HepG2 (cell line): ENCODE results near the gene OSTF1. TPM values are rescaled to one million over a fixed set of nuclear protein-coding genes. Genes with fewer than 3 reads are reported as not detected.

Source experiments
- ATAC-seq: fragments of 200-7000 bp; cut with Tn5 transposase; 3 replicates; pipeline ENCODE4 v1.9.1; 2020; ENCODE audit warnings: mild to moderate bottlenecking, moderate library complexity
- Bru-seq: library from RNA; stranded (reverse); fragments of 400-500 nt; gene quantifications from one replicate; lab custom pipeline; 2021; lab: Mats Ljungman, UMichigan
- BruChase-seq, 2 experiments: library from RNA; stranded (reverse); fragments of 400-500 nt; gene quantifications; one replicate each; lab custom pipeline; 2021; lab: Mats Ljungman, UMichigan
- BruUV-seq: library from RNA; stranded (reverse); fragments of 400-500 nt; replicated peaks from 2 replicates; lab custom pipeline; 2021; lab: Mats Ljungman, UMichigan
- CTCF ChIA-PET: fragments of 300-600 bp; formaldehyde crosslinking; extraction: SDS; loops from one replicate; lab custom pipeline; 2021; ENCODE audit warnings: low total read pairs, inconsistent platforms, low intra/inter-chr PET ratio; lab: Yijun Ruan, JAX
- POLR2A ChIA-PET: fragments of 350-600 bp; sonication (Branson Sonifier 250); formaldehyde crosslinking; loops from one replicate; lab custom pipeline; 2020; ENCODE audit warnings: antibody characterized with exemption, inconsistent platforms; lab: Yijun Ruan, JAX
- DNase-seq: peaks from one replicate; pipeline ENCODE4 v3.0.0-alpha.2; 2015; ENCODE audit warnings: low spot score
- FAIRE-seq: peaks from 3 replicates; lab custom pipeline; 2011; peaks lifted over from hg19 to GRCh38; lab: Jason Lieb, UNC
- H2AFZ ChIP-seq: one replicate; pipeline ENCODE4 v1.6.1; 2011; ENCODE audit warnings: low read length, inconsistent platforms
- H3K27ac ChIP-seq: fragments of 300-600 bp; 3 replicates; pipeline ENCODE4 v1.8.0; 2011; ENCODE audit warnings: mixed run types, mild to moderate bottlenecking, mixed read lengths, low read length, inconsistent platforms; ENCODE audit not compliant: insufficient read depth; ENCODE audit errors: extremely low read length
- H3K27me3 ChIP-seq, 2 experiments: fragments of 200-600 bp in 1 of 2; 2 replicates in 1 of 2; 3 replicates in 1 of 2; pipeline versions ENCODE4 v1.6.0 to v1.8.0; 2011; ENCODE audit warnings: low read length in 2 of 2, mild to moderate bottlenecking in 2 of 2, moderate library complexity in 2 of 2, inconsistent platforms in 1 of 2; ENCODE audit not compliant: insufficient read depth in 2 of 2, control insufficient read depth in 1 of 2
- H3K36me3 ChIP-seq, 2 experiments: fragments of 200-600 bp in 1 of 2; replicated peaks in 1 of 2; 2 replicates in 1 of 2; 3 replicates in 1 of 2; pipeline versions ENCODE4 v1.5.1 to v1.8.0; 2011; ENCODE audit warnings: low read length in 2 of 2, inconsistent platforms in 1 of 2; ENCODE audit not compliant: insufficient read depth in 2 of 2, control insufficient read depth in 1 of 2
- H3K4me1 ChIP-seq: 2 replicates; pipeline ENCODE4 v1.5.1; 2012; ENCODE audit warnings: low read length, inconsistent platforms; ENCODE audit not compliant: insufficient read depth
- H3K4me2 ChIP-seq: 2 replicates; pipeline ENCODE4 v1.6.0; 2011; ENCODE audit warnings: low read depth, low read length, inconsistent platforms
- H3K4me3 ChIP-seq, 3 experiments: fragments of 200-600 bp in 1 of 3; sonication (generic), shearing (Covaris generic) in 1 of 3; replicated peaks in 1 of 3; 2 replicates each; pipeline ENCODE4 v1.5.1; 2011 to 2016; ENCODE audit warnings: low read length in 3 of 3, inconsistent platforms in 2 of 3, low read depth in 2 of 3, mild to moderate bottlenecking in 2 of 3, control low read depth in 1 of 3, mixed read lengths in 1 of 3; ENCODE audit not compliant: insufficient read depth in 1 of 3
- H3K79me2 ChIP-seq: one replicate; pipeline ENCODE4 v1.6.1; 2011; ENCODE audit warnings: low read length, inconsistent platforms; ENCODE audit not compliant: insufficient read depth
- H3K9ac ChIP-seq: 2 replicates; pipeline ENCODE4 v1.6.0; 2011; ENCODE audit warnings: mild to moderate bottlenecking, low read depth, low read length, inconsistent platforms; ENCODE audit not compliant: insufficient read depth
- H3K9me3 ChIP-seq: 2 replicates; pipeline ENCODE4 v1.5.1; 2012; ENCODE audit warnings: mild to moderate bottlenecking, low read length
- H4K20me1 ChIP-seq: 2 replicates; pipeline ENCODE4 v1.6.0; 2011; ENCODE audit warnings: inconsistent platforms, mild to moderate bottlenecking, low read length, moderate library complexity; ENCODE audit not compliant: insufficient read depth
- BCL6 ChIP-seq: IDR thresholded peaks from 2 replicates; pipeline ENCODE4 v1.6.1; 2016; ENCODE audit warnings: missing genetic modification reagents, missing compliant biosample characterization
- JARID2 ChIP-seq: sonication (generic); formaldehyde crosslinking; IDR thresholded peaks from 2 replicates; pipeline ENCODE4 v1.8.1; 2023; ENCODE audit warnings: missing genetic modification reagents, inconsistent platforms; ENCODE audit not compliant: insufficient replicate concordance
- JUND ChIP-seq: sonication (generic); formaldehyde crosslinking; IDR thresholded peaks from 2 replicates; pipeline ENCODE4 v1.8.0; 2022; ENCODE audit warnings: mild to moderate bottlenecking, missing genetic modification reagents
- KLF12 ChIP-seq: sonication (generic); formaldehyde crosslinking; IDR thresholded peaks from 2 replicates; pipeline ENCODE4 v1.4.0; 2020; ENCODE audit warnings: missing genetic modification reagents, borderline replicate concordance
- NR1H2 ChIP-seq: sonication (generic); formaldehyde crosslinking; IDR thresholded peaks from 2 replicates; pipeline ENCODE4 v1.8.1; 2022; ENCODE audit warnings: low read depth, missing genetic modification reagents, borderline replicate concordance
- SIN3B ChIP-seq: fragments of 150-350 bp; IDR thresholded peaks from 2 replicates; pipeline ENCODE4 v1.6.1; 2014; ENCODE audit warnings: low read length
- SRF ChIP-seq: IDR thresholded peaks from 2 replicates; pipeline ENCODE4 v1.6.1; 2011; ENCODE audit warnings: mild to moderate bottlenecking, low read depth, low read length, moderate library complexity
- ZKSCAN8 ChIP-seq: IDR thresholded peaks from 2 replicates; pipeline ENCODE4 v1.6.1; 2016; ENCODE audit warnings: borderline replicate concordance, missing genetic modification reagents, missing compliant biosample characterization
- ZNF136 ChIP-seq: sonication (generic); formaldehyde crosslinking; IDR thresholded peaks from 2 replicates; pipeline ENCODE4 v1.8.1; 2022; ENCODE audit warnings: low read depth, mild to moderate bottlenecking, moderate library complexity, missing genetic modification reagents
- WGBS: methylation state at CpG from one replicate; pipeline ENCODE4 v1.1.6; 2017; ENCODE audit warnings: low lambda C conversion rate; 5-methylcytosine and 5-hydroxymethylcytosine counted together
- in situ Hi-C: cut with HindIII; loops from 2 replicates; pipeline ENCODE4 v1.10.0; 2017; ENCODE audit warnings: low pct_unique_long_range_greater_than_20kb; ENCODE audit not compliant: extremely low pct_ligation_motif_present
- intact Hi-C: fragments of 100-400 bp; cut with micrococcal nuclease; formaldehyde crosslinking; loops from one replicate; pipeline ENCODE4 v1.10.0; 2022; ENCODE audit not compliant: unreplicated experiment
- long read RNA-seq, 2 experiments: library from RNA in 1 of 2; library from polyadenylated mRNA in 1 of 2; stranded (forward) in 1 of 2; unstranded in 1 of 2; transcript quantifications; one replicate each; pipeline ENCODE4 v2.0.0, GENCODE V29; 2019 to 2022
- polyA minus RNA-seq, 3 experiments: library from RNA; depleted of rRNA, polyadenylated mRNA; stranded (reverse); fragments of >200 nt; gene quantifications; 2 replicates each; pipeline ENCODE4 v1.2.3, GENCODE V29; 2011; ENCODE audit warnings: low replicate concordance in 1 of 3
- polyA plus RNA-seq, 8 experiments: library from polyadenylated mRNA; depleted of rRNA in 3 of 8; stranded (reverse) in 7 of 8; unstranded in 1 of 8; fragments of >200 nt; fragmentation: Illumina TruSeq in 4 of 8; extraction: Trizol in 4 of 8; gene quantifications; 2 replicates each; pipeline versions ENCODE4 v1.2.1 to v1.2.3, GENCODE V29; 2011 to 2016; ENCODE audit warnings: low read depth in 4 of 8, missing spikeins in 1 of 8, mixed read lengths in 1 of 8; ENCODE audit not compliant: insufficient read depth in 1 of 8
- total RNA-seq, 5 experiments: library from RNA; depleted of rRNA; stranded (reverse); fragments of >200 nt; fragmentation: Illumina TruSeq; extraction: Trizol; gene quantifications; 2 replicates each; pipeline ENCODE4 v1.2.3, GENCODE V29; 2016; ENCODE audit warnings: low read depth in 1 of 5
- TF ChIP-seq, protein P1 (sequence below): sonication (generic); formaldehyde crosslinking; IDR thresholded peaks from 2 replicates; pipeline ENCODE4 v1.4.0; 2020; ENCODE audit warnings: missing genetic modification reagents

OSTF1 gene, protein sequence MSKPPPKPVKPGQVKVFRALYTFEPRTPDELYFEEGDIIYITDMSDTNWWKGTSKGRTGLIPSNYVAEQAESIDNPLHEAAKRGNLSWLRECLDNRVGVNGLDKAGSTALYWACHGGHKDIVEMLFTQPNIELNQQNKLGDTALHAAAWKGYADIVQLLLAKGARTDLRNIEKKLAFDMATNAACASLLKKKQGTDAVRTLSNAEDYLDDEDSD
- total RNA-seq (2016; rRNA removed; fragmentation: Illumina TruSeq; extraction: Trizol), result 39.0 and 54.5 TPM in 2 replicates
- 14.7 and 17.1 TPM in 2 replicates for total RNA-seq (2016; cell fraction: cytosol; rRNA removed; fragmentation: Illumina TruSeq; extraction: Trizol; ENCODE audit: low read depth)
- 40.7 and 55.2 TPM in 2 replicates for total RNA-seq (2016; cell fraction: insoluble cytoplasmic fraction; rRNA removed; fragmentation: Illumina TruSeq; extraction: Trizol)
- total RNA-seq (2016; cell fraction: membrane; rRNA removed; fragmentation: Illumina TruSeq; extraction: Trizol), result 23.8 and 26.2 TPM in 2 replicates
- total RNA-seq (2016; cell fraction: nucleus; rRNA removed; fragmentation: Illumina TruSeq; extraction: Trizol), result 18.2 and 18.7 TPM in 2 replicates
- 13.8 and 16.8 TPM in 2 replicates for polyA plus RNA-seq (2011; rRNA removed)
- polyA plus RNA-seq (2011; cell fraction: cytosol; rRNA removed), result 11.2 and 14.1 TPM in 2 replicates
- 3.5 and 4.2 TPM in 2 replicates for polyA plus RNA-seq (2011; cell fraction: nucleus; rRNA removed)
- 28.8 and 31.6 TPM in 2 replicates for polyA plus RNA-seq (2012)
- 12.9 and 16.0 TPM in 2 replicates for polyA plus RNA-seq (2016; cell fraction: cytosol; fragmentation: Illumina TruSeq; extraction: Trizol; ENCODE audit: low read depth)
- polyA plus RNA-seq (2016; cell fraction: insoluble cytoplasmic fraction; fragmentation: Illumina TruSeq; extraction: Trizol; ENCODE audit: low read depth), result 49.4 and 55.6 TPM in 2 replicates
- polyA plus RNA-seq (2016; cell fraction: membrane; fragmentation: Illumina TruSeq; extraction: Trizol; ENCODE audit: low read depth), result 16.3 and 17.4 TPM in 2 replicates
- polyA plus RNA-seq (2016; cell fraction: nucleus; fragmentation: Illumina TruSeq; extraction: Trizol; ENCODE audit: insufficient read depth, low read depth), result 19.4 and 21.6 TPM in 2 replicates
- 3.2 and 10.4 TPM in 2 replicates for polyA minus RNA-seq (2011; rRNA and poly(A)+ RNA removed; ENCODE audit: low replicate concordance)
- 17.8 and 18.6 TPM in 2 replicates for polyA minus RNA-seq (2011; cell fraction: cytosol; rRNA and poly(A)+ RNA removed)
- polyA minus RNA-seq (2011; cell fraction: nucleus; rRNA and poly(A)+ RNA removed), result 13.4 and 14.0 TPM in 2 replicates
- Bru-seq, nascent RNA, result percentile 62 among the genes with signal in this experiment
- BruChase-seq, experiment 1, labeled RNA remaining after a 6-hour chase, result percentile 57 among the genes with signal in this experiment
- percentile 54 among the genes with signal in this experiment for BruChase-seq, experiment 2, labeled RNA remaining after a 2-hour chase
- long read RNA-seq, experiment 1, transcript OSTF1-201 (10 exons, 1,319 nt), result major isoform, 57 of 66 reads
- long read RNA-seq, experiment 1, partial matches to known transcripts, result 1 of 66 reads
- long read RNA-seq, experiment 1, other reads (novel, unspliced or antisense), result 8 of 66 reads
- long read RNA-seq, experiment 2, transcript OSTF1-201 (10 exons, 1,319 nt), result major isoform, 23 of 31 reads
- long read RNA-seq, experiment 2, partial matches to known transcripts, result 4 of 31 reads
- long read RNA-seq, experiment 2, other reads (novel, unspliced or antisense), result 4 of 31 reads

- Histone ChIP-seq H3K4me1 (peaks cover 78% of the 10 kb centered on the region), H3K9me3 (no peaks in the 10 kb centered on the region), H3K4me3 (peak within 1 kb of the TSS; percentile 85 to 98 (median 91)), H3K79me2 (peaks cover 27% of the 10 kb centered on the region), H3K36me3 (no peaks in the 10 kb centered on the region), H2AFZ (peak within 1 kb of the TSS; percentile 71), H3K27ac (peak within 1 kb of the TSS; percentile 98), H3K9ac (peak within 1 kb of the TSS; percentile 93), H3K27me3 (no peaks in the 10 kb centered on the region; a peak in 1 of 5 replicates), H4K20me1 (peaks cover 5% of the 10 kb centered on the region; the same call in 1 of the 2 replicates), H3K4me2 (peak within 1 kb of the TSS; percentile 91)
- no TSS peak for BruUV-seq
- CTCF ChIA-PET, result no interaction called here
- POLR2A ChIA-PET, result interaction anchor here (0.6 to 2.3 kb wide), 7 partner anchors 11 to 1307 kb away, joined by 3 to 18 read pairs (median 4); partner anchors contain the start of genes CARNMT1 and RFK
- ATAC-seq (peak; percentile 86), DNase-seq (peak; percentile 86), FAIRE-seq (no peak)
- intact Hi-C loops, result loop anchor here (1.0 to 5.0 kb wide), 4 partner anchors 59 to 136 kb away; partner anchors contain the start of genes C9orf40 and CARNMT1
- 0% methylated on average over 4 of the region's 93 CpGs for WGBS
- in situ Hi-C loops, result loop anchor here (5.0 kb wide), 1 partner anchor 136 kb away; the partner anchor contains the start of gene C9orf40
- TF ChIP-seq ZKSCAN8 (CRISPR knock-in tag), result no peak
- peak; percentile 37; the same call in 1 of the 2 replicates for TF ChIP-seq BCL6 (CRISPR knock-in tag)
- TF ChIP-seq, protein P1, sequence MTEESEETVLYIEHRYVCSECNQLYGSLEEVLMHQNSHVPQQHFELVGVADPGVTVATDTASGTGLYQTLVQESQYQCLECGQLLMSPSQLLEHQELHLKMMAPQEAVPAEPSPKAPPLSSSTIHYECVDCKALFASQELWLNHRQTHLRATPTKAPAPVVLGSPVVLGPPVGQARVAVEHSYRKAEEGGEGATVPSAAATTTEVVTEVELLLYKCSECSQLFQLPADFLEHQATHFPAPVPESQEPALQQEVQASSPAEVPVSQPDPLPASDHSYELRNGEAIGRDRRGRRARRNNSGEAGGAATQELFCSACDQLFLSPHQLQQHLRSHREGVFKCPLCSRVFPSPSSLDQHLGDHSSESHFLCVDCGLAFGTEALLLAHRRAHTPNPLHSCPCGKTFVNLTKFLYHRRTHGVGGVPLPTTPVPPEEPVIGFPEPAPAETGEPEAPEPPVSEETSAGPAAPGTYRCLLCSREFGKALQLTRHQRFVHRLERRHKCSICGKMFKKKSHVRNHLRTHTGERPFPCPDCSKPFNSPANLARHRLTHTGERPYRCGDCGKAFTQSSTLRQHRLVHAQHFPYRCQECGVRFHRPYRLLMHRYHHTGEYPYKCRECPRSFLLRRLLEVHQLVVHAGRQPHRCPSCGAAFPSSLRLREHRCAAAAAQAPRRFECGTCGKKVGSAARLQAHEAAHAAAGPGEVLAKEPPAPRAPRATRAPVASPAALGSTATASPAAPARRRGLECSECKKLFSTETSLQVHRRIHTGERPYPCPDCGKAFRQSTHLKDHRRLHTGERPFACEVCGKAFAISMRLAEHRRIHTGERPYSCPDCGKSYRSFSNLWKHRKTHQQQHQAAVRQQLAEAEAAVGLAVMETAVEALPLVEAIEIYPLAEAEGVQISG (CRISPR knock-in tag), result peak; percentile 33
- no peak for TF ChIP-seq SRF
- peak; percentile 30; the same call in 1 of the 2 replicates for TF ChIP-seq KLF12 (CRISPR knock-in tag)
- no peak for TF ChIP-seq NR1H2 (CRISPR knock-in tag)
- no peak for TF ChIP-seq JARID2 (CRISPR knock-in tag)
- TF ChIP-seq JUND (CRISPR knock-in tag), result peak; percentile 59; the same call in 1 of the 2 replicates
- TF ChIP-seq SIN3B, result no peak
- no peak for TF ChIP-seq ZNF136
Observed at GRCh38 chr9:75087824-75088645, at the start of gene OSTF1, which contains the start of gene NMRK1. Gene OSTF1 (plus strand): TSS chr9:75088514. CDS start chr9:75088693, 179 bp downstream. Gene NMRK1 (minus strand): TSS chr9:75088155. CDS start chr9:75083115, 5,040 bp downstream.
